Heart left ventricle (tissue), 16 donors: Measurements from ENCODE around the gene C2orf74. TPM values are rescaled to one million over a fixed set of nuclear protein-coding genes. Genes with fewer than 3 reads are reported as not detected.
A peak's percentile ranks its signal among the peaks of the same experiment; 100 is the strongest.
"Not testable (repeated sequence)": the region's sequence is repeated elsewhere in the genome, so short reads cannot be mapped to it uniquely, and the experiment has no call there.

Experiments
- ATAC-seq, 4 donors: fragments of 200-7000 bp; cut with Tn5 transposase; one replicate each; pipeline ENCODE4 v1.9.1; 2020 to 2022; ENCODE audit warnings: moderate library complexity in 4 of 4, mild to moderate bottlenecking in 3 of 4, moderate number of reproducible peaks in 1 of 4
- DNase-seq, 5 donors: peaks; one replicate each; pipeline ENCODE4 v3.0.0-alpha.2; 2020
- H3K27ac ChIP-seq, 12 donors: fragments of 200-600 bp; sonication (generic) in 4 of 12; one replicate each; pipeline versions ENCODE4 v1.5.0 to v1.8.0; 2016 to 2022; ENCODE audit warnings: mild to moderate bottlenecking in 2 of 12
- H3K27me3 ChIP-seq, 9 donors: fragments of 200-600 bp; sonication (generic) in 2 of 9; one replicate each; pipeline versions ENCODE4 v1.5.1 to v1.8.0; 2016 to 2022; ENCODE audit warnings: mild to moderate bottlenecking in 3 of 9
- H3K36me3 ChIP-seq, 9 donors: fragments of 200-600 bp; sonication (generic) in 2 of 9; one replicate each; pipeline versions ENCODE4 v1.5.0 to v1.8.0; 2018 to 2022; ENCODE audit warnings: mild to moderate bottlenecking in 2 of 9
- H3K4me1 ChIP-seq, 12 donors: fragments of 200-600 bp; sonication (generic) in 4 of 12; one replicate each; pipeline versions ENCODE4 v1.5.0 to v1.8.0; 2016 to 2022; ENCODE audit warnings: mild to moderate bottlenecking in 3 of 12
- H3K4me3 ChIP-seq, 12 donors: fragments of 200-600 bp; sonication (generic) in 4 of 12; one replicate each; pipeline versions ENCODE4 v1.5.0 to v1.8.0; 2017 to 2022; ENCODE audit warnings: mild to moderate bottlenecking in 9 of 12, moderate library complexity in 4 of 12
- H3K9me3 ChIP-seq, 12 donors: fragments of 200-600 bp; sonication (generic) in 4 of 12; one replicate each; pipeline versions ENCODE4 v1.5.0 to v1.8.0; 2016 to 2022; ENCODE audit warnings: mild to moderate bottlenecking in 1 of 12
- POLR2A ChIP-seq, 2 donors: fragments of 450-650 bp; IDR thresholded peaks; one replicate each; pipeline ENCODE4 v1.6.1; 2017; ENCODE audit warnings: antibody characterized with exemption in 2 of 2, mild to moderate bottlenecking in 2 of 2, moderate library complexity in 2 of 2
- WGBS, 4 donors: extraction: QIAGEN DNeasy Blood & Tissue Kit in 2 of 4; methylation state at CpG; one replicate each; pipeline versions ENCODE4 v1.1.5 to v1.1.7; 2013 to 2018; 5-methylcytosine and 5-hydroxymethylcytosine counted together
- intact Hi-C, 10 donors: fragments of 100-400 bp; cut with DNase I; formaldehyde crosslinking; loops; one replicate each; pipeline versions ENCODE4 v1.11.1 to v1.14.2; 2022
- polyA plus RNA-seq, 2 donors: library from polyadenylated mRNA; stranded (reverse); fragments of 200-250 nt; gene quantifications; one replicate each; pipeline ENCODE4 v1.2.3, GENCODE V29; 2013
- total RNA-seq, 9 donors: library from RNA; depleted of rRNA in 2 of 9; stranded (reverse); fragments of >200 nt in 2 of 9; fragmentation: NEBNext Ultra II Directional in 3 of 9; extraction: Animal tissue kit (Norgen Biotek cat#: 25700) in 3 of 9; gene quantifications; one replicate each; pipeline versions ENCODE4 v1.1.0 to v1.2.4, GENCODE V29; 2016 to 2023
- TF ChIP-seq, protein P1 (sequence below), 12 donors: fragments of 200-600 bp; sonication (generic) in 4 of 12; IDR thresholded peaks; one replicate each; pipeline versions ENCODE4 v1.5.0 to v1.8.0; 2018 to 2022; ENCODE audit warnings: antibody characterized with exemption in 12 of 12, mild to moderate bottlenecking in 5 of 12
- donor health status: ischemic (EF 13 %, LVEDD 7.1; RV severe dilation, severe dysfunction).
- donor health status: healthy with polysubstance abuse.
- donor health status: DM: no; HTN: yes; CAD: no.
- donor health status: DM: no; HTN: no; CAD: no.
- donor health status: ischemic (EF 25% LVEDD 6.9; RV normal size, moderate dysfunction).
- donor health status: ischemic (EF 25% LVEDD 5.7; RV mildly dilated, moderate dysfunction).
- donor health status: healthy.
- donor health status: DM: yes; HTN: yes; CAD: no.
- donor health status: ischemic (EF 35%, LVEDD 5.7; RV mildly dilated, moderate dysfunction).
- donor health status: nonischemic (EF 11% LVEDD 7.7; RV severe dilation, severe dysfunction).
- donor health status: DM: yes; HTN: yes; CAD: no.
- donor health status: PGD.
- donor health status: ischemic (EF 29% LVEDD 5.4; RV normal size, mild dysfunction).
- donor health status: nonischemic (EF 23%, LVEDD 6.1; RV moderate dilation, normal function).

Gene C2orf74
- total and polyA plus RNA-seq, 11 donors = 12.3 to 51.8 (median 17.7) TPM

- TF ChIP-seq POLR2A (IDR thresholded peaks at IDR 0.05) = no peak
- TF ChIP-seq, protein P1, sequence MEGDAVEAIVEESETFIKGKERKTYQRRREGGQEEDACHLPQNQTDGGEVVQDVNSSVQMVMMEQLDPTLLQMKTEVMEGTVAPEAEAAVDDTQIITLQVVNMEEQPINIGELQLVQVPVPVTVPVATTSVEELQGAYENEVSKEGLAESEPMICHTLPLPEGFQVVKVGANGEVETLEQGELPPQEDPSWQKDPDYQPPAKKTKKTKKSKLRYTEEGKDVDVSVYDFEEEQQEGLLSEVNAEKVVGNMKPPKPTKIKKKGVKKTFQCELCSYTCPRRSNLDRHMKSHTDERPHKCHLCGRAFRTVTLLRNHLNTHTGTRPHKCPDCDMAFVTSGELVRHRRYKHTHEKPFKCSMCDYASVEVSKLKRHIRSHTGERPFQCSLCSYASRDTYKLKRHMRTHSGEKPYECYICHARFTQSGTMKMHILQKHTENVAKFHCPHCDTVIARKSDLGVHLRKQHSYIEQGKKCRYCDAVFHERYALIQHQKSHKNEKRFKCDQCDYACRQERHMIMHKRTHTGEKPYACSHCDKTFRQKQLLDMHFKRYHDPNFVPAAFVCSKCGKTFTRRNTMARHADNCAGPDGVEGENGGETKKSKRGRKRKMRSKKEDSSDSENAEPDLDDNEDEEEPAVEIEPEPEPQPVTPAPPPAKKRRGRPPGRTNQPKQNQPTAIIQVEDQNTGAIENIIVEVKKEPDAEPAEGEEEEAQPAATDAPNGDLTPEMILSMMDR (IDR thresholded peaks at IDR 0.05) = no peak
- Histone ChIP-seq H3K27ac (no peak overlapping the region), H3K36me3 (peaks cover 0 to 38% (median 17%) of the 10 kb centered on the region in 9 donors), H3K4me3 (no peak overlapping the region), H3K4me1 (no peaks in the 10 kb centered on the region), H3K9me3 (peaks cover 0 to 18% (median 5%) of the 10 kb centered on the region in 12 donors), H3K27me3 (no peaks in the 10 kb centered on the region)
- intact Hi-C loops = no loop called here
- 89 to 94% (median 92%) methylated on average over 3 of the region's 3 CpGs for WGBS, 4 donors
- ATAC-seq = no peak
- DNase-seq = no peak
Observed at GRCh38 chr2:61125123-61125710, 36.8 kb upstream of the C2orf74 start.

DNA sequence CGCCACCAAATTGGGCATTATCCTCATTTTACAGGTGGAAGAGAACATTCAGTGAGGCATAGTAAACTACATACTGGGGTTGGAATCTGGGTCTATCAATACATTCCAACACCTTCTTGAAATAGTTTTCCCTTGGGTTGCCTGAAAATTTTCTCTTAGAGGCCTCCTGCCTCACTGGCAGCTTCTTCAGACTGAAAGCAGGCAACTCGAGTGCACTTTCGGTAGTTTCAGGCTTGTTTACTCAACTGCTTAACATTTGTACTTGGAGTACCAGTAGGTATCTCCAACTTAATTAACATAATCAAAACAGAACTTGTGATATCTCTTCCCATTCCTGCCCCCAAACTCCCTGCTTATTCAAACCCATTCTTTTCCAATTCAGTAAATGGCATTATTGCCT lies 36.2 kb upstream of the C2orf74 start:
- Histone ChIP-seq H3K27ac (no peak overlapping the region), H3K27me3 (no peaks in the 10 kb centered on the region), H3K36me3 (peaks cover 0 to 32% (median 11%) of the 10 kb centered on the region in 9 donors), H3K4me3 (no peak overlapping the region), H3K4me1 (no peaks in the 10 kb centered on the region), H3K9me3 (peaks cover 0 to 18% (median 5%) of the 10 kb centered on the region in 12 donors)
- intact Hi-C loops = no loop called here
- TF ChIP-seq, protein P1 (IDR thresholded peaks at IDR 0.05) = no peak
- no peak for TF ChIP-seq POLR2A (IDR thresholded peaks at IDR 0.05)
- no peak for ATAC-seq
- no peak for DNase-seq
- 88 to 93% (median 89%) methylated on average over 3 of the region's 3 CpGs for WGBS, 4 donors

DNA sequence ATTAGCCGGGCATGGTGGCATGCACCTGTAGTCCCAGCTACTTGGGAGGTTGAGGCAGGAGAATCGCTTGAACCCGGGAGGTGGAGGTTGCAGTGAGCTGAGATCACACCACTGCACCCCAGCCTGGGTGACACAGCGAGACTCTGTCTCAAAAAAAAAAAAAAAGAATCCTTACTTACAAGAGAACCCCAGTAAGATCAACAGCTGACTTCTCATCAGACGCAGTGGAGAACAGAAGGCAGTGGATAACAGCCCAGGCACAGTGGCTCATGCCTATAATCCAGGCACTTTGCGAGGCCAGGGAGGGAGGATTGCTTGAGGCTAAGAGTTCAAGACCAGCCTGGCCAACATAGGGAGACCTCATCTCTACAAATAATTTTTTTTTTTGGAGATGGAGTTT lies 33.9 kb upstream of the C2orf74 start:
- H3K4me1 ChIP-seq, H3K36me3 ChIP-seq, intact Hi-C loops, ATAC-seq, H3K4me3 ChIP-seq, H3K27me3 ChIP-seq, DNase-seq, H3K27ac ChIP-seq: not testable (repeated sequence)
- H3K9me3 ChIP-seq = peaks cover 0 to 18% (median 5%) of the 10 kb centered on the region in 12 donors
- 95 to 99% (median 96%) methylated on average over 6 of the region's 6 CpGs for WGBS, 4 donors

DNA sequence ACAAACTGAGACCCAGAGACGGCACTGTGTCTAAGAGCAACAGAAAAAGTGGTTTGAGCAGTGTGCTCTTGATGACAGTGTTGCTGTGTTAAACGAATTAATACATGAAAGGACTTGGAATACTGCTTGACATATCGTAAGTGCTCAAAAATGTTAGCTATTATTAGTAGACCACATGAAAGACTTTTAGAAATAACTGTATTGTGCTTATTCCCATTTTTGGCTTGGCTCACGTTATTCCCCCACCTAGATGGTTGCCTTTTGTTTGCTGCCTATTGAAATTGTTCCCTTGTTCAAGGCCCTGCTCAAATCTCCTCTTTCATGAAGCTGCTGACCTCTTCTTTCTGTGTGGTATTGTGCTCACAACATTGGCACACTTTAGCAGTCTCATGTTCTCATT lies 27.8 kb upstream of the C2orf74 start:
- DNase-seq = no peak
- H3K4me3 ChIP-seq = no peak overlapping the region
- intact Hi-C loops = no loop called here
- no peak for TF ChIP-seq POLR2A (IDR thresholded peaks at IDR 0.05)
- TF ChIP-seq, protein P1 (IDR thresholded peaks at IDR 0.05) = no peak
- no peaks in the 10 kb centered on the region for H3K4me1 ChIP-seq
- ATAC-seq = no peak
- no peaks in the 10 kb centered on the region for H3K36me3 ChIP-seq
- no peak overlapping the region for H3K27ac ChIP-seq
- H3K9me3 ChIP-seq = peaks cover 0 to 2% (median 0%) of the 10 kb centered on the region in 12 donors
- 74 to 83% (median 78%) methylated on average over 4 of the region's 4 CpGs for WGBS, 4 donors
- H3K27me3 ChIP-seq = no peaks in the 10 kb centered on the region

DNA sequence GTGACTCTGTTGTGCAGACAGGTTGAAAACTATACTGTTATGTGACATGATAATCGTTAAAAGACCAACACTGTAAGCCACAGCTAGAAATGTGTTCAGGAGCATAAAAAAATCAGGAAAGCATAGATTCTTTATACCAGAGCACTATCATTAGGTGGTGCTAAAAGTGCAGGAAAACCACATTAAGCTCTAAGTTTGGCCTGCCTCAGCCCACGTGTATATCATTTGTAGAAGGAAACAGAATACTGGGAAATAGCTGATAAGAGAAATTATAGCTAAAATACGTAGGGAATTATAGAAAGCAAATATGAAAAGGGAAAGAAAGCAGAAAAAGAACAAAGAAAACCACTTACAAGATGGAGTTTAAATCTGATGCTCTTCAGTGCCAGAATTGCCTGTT lies 26.5 kb upstream of the C2orf74 start:
- Histone ChIP-seq H3K27me3 (no peaks in the 10 kb centered on the region), H3K9me3 (no peaks in the 10 kb centered on the region), H3K4me3 (no peak overlapping the region), H3K36me3 (no peaks in the 10 kb centered on the region), H3K27ac (no peak overlapping the region), H3K4me1 (no peaks in the 10 kb centered on the region)
- intact Hi-C loops = no loop called here
- TF ChIP-seq POLR2A (IDR thresholded peaks at IDR 0.05) = no peak
- TF ChIP-seq, protein P1 (IDR thresholded peaks at IDR 0.05) = peak in 7 of 12 donors; percentile 10 to 46 (median 35)
- WGBS, 4 donors = 24 to 30% (median 26%) methylated on average over 3 of the region's 3 CpGs
- no peak for DNase-seq
- peak in 2 of 4 donors; percentile 58 for ATAC-seq
